GM12878 (cell line): ENCODE data around the gene CCDC178.

ENCODE experiments used
- CTCF ChIP-seq, 3 experiments: IDR thresholded peaks in 2 of 3; conservative IDR thresholded peaks in 1 of 3; 2 replicates each; pipeline ENCODE4 v1.5.1; 2011; ENCODE audit warnings: low read depth in 3 of 3, low read length in 3 of 3, mild to moderate bottlenecking in 3 of 3, control low read depth in 2 of 3, moderate library complexity in 2 of 3, inconsistent platforms in 1 of 3, mixed read lengths in 1 of 3; ENCODE audit not compliant: control insufficient read depth in 2 of 3, insufficient read depth in 1 of 3; ENCODE audit errors: extremely low read depth in 1 of 3
- EP300 ChIP-seq, 2 experiments: fragments of 150-350 bp in 1 of 2; IDR thresholded peaks; 2 replicates each; pipeline ENCODE4 v1.6.1; 2011 to 2012; ENCODE audit warnings: low read depth in 2 of 2, low read length in 2 of 2, borderline replicate concordance in 1 of 2, improper control_type of control experiment in 1 of 2, inconsistent platforms in 1 of 2; ENCODE audit not compliant: control insufficient read depth in 1 of 2
- GABPA ChIP-seq: IDR thresholded peaks from 2 replicates; pipeline ENCODE4 v1.6.1; 2014; ENCODE audit warnings: antibody characterized with exemption, low read depth, mild to moderate bottlenecking, inconsistent platforms
- MAX ChIP-seq: IDR thresholded peaks from 2 replicates; pipeline ENCODE4 v1.6.1; 2012; ENCODE audit warnings: low read depth, low read length, improper control_type of control experiment
- MXI1 ChIP-seq: fragments of 150-350 bp; IDR thresholded peaks from 2 replicates; pipeline ENCODE4 v1.6.1; 2011; ENCODE audit warnings: low read depth, mild to moderate bottlenecking, inconsistent platforms, low read length, improper control_type of control experiment
- PML ChIP-seq: IDR thresholded peaks from 2 replicates; pipeline ENCODE4 v1.6.1; 2012; ENCODE audit warnings: low read length, inconsistent platforms
- POLR2A ChIP-seq: IDR thresholded peaks from 2 replicates; pipeline ENCODE4 v1.6.1; 2011; ENCODE audit warnings: low read depth, mild to moderate bottlenecking, low read length
- POLR2AphosphoS5 ChIP-seq: IDR thresholded peaks from 2 replicates; pipeline ENCODE4 v1.6.1; 2011; ENCODE audit warnings: mild to moderate bottlenecking, low read length, inconsistent platforms
- RCOR1 ChIP-seq: conservative IDR thresholded peaks from 2 replicates; pipeline ENCODE4 v1.6.1; 2012; ENCODE audit warnings: low read depth, low read length, improper control_type of control experiment
- SIN3A ChIP-seq: IDR thresholded peaks from 2 replicates; pipeline ENCODE4 v1.6.1; 2012; ENCODE audit warnings: low read depth, low read length, improper control_type of control experiment
- SMC3 ChIP-seq: IDR thresholded peaks from 2 replicates; pipeline ENCODE4 v1.6.1; 2011; ENCODE audit warnings: low read length, improper control_type of control experiment, borderline replicate concordance
- TBL1XR1 ChIP-seq: IDR thresholded peaks from 2 replicates; pipeline ENCODE4 v1.6.1; 2012; ENCODE audit warnings: low read depth, low read length, improper control_type of control experiment
- TCF7 ChIP-seq: IDR thresholded peaks from 2 replicates; pipeline ENCODE4 v1.6.1; 2014; ENCODE audit warnings: antibody characterized with exemption, borderline replicate concordance

GRCh38 chr18:32922951-32923430 lies 517.5 kb downstream of the CCDC178 start:
- TF ChIP-seq EP300 (IDR thresholded peaks at IDR 0.05; ENCODE audit: borderline replicate concordance in 1 of 2, control insufficient read depth in 1 of 2, low read depth in 2 of 2, low read length in 2 of 2) (no peak; a peak in 1 of 4 replicates), SIN3A (no peak), SMC3 (no peak), POLR2AphosphoS5 (no peak), TCF7 (no peak), CTCF (IDR thresholded peaks at IDR 0.05 in 2 of 3, conservative IDR thresholded peaks at IDR 0.05 in 1 of 3; ENCODE audit: control insufficient read depth in 2 of 3, extremely low read depth in 1 of 3, insufficient read depth in 1 of 3, low read depth in 3 of 3, low read length in 3 of 3) (no peak), POLR2A (no peak), MAX (no peak), PML (no peak), RCOR1 (no peak), GABPA (no peak), MXI1 (no peak), TBL1XR1 (no peak)
